ENCODE results near the gene TPI1.

Gene TPI1

GRCh38 chr12:6828781-6829535 lies 38.4 kb upstream of the TPI1 start:
- DNase-seq (ENCODE audit: low spot score): peak; percentile 65

GRCh38 chr12:6829536-6830220 lies 37.7 kb upstream of the TPI1 start:
- DNase-seq (ENCODE audit: low spot score): no peak

DNA sequence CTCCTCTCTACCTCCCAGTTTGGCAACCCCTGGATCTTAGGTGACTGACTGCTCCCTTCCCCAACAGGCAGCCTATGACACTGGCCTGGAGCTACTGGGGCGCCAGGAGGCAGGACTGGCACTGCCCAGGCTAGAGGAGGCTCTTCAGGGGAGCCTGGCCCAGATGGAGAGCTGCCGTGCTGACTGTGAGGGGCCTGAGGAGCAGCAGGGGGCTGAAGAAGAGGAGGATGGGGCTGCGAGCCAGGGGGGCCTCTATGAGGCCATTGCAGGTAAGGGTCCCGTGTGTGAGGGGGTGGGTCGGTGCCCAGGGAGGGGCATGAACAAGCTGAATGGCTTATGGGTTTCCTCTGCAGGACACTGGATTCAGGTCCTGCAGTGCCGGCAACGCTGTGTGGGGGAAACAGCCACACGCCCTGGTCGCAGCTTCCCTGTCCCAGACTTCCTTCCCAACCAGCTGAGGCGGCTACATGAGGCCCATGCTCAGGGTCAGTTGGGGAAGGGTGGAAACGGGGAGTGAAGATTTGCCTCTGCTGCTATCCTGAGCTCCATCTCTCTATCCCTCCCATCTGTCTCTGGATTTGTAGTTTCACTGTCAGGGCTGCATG lies 36.9 kb upstream of the TPI1 start:
- DNase-seq (ENCODE audit: low spot score): no peak

GRCh38 chr12:6830999-6831398 lies 36.3 kb upstream of the TPI1 start:
- no peak for DNase-seq (ENCODE audit: low spot score)

- DNase-seq (ENCODE audit: low spot score): no peak
These were observed 35.8 kb upstream of the TPI1 start for GRCh38 chr12:6831450-6831995.

DNA sequence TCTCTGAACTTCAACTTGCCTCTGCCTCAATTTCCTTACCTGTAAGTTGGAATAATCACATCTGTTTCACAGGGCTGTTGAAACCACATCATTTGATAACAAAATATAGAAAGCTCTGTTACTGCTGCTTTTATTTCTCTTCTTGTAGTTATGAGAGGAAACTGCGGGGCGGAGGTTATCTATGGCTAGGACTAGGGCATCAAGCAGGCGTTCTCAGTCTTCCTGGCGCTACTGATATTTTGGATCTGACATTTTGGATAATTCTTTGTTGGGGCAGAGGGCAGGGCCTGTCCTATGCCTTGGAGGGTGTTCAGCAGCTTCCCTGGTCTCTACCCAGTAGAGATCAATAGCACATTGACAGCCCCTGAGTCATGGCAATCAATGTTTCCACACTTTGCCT lies 35.2 kb upstream of the TPI1 start:
- DNase-seq (ENCODE audit: low spot score): no peak

DNA sequence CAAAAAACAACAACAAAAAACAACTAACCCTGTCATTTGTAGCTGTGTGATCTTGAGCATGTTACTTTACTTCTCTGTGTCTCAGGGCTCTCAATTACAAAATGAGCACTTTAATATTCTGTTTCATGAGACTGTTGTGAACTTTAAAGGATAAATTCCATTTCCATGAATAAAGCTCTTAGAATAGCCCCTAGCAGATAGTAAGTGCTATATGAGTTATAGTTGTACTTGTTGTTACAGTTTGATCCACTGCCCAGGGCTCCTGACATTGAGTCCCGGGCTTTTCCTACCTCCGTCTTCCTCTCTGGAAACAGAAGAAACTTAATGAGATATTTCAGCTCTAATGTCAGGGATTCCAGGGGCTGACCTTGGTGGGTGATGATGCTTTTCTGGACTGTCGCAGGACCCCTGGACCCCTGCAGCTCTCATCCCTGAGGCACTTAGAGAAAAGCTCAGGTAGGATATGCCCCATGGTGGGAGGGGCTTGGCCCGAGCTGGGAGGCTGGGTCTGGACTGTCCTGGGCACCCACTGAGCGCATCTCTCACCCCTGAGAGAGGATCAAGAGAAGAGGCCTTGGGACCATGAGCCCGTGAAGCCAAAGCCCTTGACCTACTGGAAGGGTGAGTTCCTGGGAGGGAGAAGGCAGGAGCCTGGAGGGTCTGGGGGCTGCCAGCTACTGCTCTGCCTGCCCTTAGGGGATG lies 34.0 kb upstream of the TPI1 start:
- DNase-seq (ENCODE audit: low spot score): no peak

DNA sequence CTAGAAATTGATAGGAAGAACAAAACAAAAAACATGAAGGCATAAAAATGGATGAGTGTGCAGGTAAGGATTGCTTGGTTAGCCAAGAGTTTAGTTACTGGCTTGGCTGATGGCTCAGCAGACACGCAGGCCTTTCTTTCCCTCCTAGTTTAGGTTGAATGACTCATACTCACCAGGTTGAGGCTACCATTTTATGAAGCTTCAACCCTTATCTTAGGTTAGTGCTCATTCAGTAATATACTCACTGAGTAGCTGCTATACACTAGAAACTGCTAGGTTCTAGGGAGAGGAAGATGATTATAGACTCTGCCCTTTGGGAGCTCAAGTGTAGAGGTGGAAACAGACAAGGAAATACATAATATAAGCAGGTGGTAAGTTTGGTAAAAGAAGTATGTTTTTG lies 33.1 kb upstream of the TPI1 start:
- DNase-seq (ENCODE audit: low spot score): no peak

GRCh38 chr12:6834873-6835272 lies 32.5 kb upstream of the TPI1 start:
- DNase-seq (ENCODE audit: low spot score): no peak

DNA sequence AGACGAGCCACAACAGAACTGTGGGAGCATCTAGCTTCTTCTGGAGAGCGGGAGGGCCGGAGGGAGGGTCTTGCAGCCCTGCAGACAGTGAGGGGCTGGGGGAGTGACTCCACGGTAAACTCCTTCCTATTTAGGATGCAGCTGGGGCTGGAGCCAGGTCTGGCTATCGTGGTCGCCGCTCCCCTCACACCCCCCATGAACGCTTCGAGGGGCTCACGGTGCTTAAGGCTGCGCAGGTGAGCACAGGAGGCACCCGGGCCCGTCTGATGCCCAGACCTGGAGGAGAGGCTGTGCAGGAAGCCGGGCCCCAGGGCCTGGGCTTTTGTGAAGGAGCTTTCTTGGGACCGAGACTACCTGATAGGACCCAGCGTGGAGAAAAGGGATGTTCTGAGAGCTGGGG lies 30.5 kb upstream of the TPI1 start:
- no peak for DNase-seq (ENCODE audit: low spot score)

- no peak for DNase-seq (ENCODE audit: low spot score)
These were observed 29.8 kb upstream of the TPI1 start for GRCh38 chr12:6837370-6838060.

- no peak for DNase-seq (ENCODE audit: low spot score)
These were observed 28.5 kb upstream of the TPI1 start for GRCh38 chr12:6838854-6839253.

DNA sequence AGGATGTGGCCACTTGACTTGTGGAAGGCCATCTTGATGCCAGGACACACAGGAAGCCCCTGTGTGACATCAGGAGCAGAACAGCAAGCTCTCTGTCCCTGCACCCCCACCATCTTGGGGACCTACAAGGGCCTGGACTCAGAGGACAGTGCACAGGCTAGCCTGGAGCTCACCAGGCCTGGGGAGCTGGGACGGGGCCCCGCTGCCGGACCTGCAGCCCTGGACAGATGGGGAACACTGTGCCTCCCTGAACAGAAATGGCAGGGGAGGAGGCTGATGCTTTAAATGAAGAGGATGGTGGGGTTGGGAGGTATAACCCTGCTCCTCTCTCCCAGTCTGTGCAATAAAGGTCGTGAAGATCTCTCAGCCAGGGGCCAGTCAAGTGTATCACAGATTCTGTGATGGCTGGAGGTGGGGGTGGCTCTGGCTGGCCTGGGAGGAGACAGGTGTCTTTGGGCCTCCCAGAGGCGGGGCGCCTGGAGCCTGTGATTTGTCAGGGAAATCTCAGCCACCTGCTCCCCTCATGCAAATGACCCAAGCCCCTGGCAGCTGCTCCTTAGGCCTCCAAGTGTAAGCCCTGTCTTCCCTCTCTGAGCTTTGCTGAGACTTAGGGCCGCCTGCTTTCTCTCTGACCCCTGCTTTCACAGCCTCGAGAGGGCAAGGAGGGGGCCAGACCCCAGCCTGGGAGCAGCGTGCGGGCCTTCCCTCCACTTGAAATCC lies 27.7 kb upstream of the TPI1 start:
- no peak for DNase-seq (ENCODE audit: low spot score)

DNA sequence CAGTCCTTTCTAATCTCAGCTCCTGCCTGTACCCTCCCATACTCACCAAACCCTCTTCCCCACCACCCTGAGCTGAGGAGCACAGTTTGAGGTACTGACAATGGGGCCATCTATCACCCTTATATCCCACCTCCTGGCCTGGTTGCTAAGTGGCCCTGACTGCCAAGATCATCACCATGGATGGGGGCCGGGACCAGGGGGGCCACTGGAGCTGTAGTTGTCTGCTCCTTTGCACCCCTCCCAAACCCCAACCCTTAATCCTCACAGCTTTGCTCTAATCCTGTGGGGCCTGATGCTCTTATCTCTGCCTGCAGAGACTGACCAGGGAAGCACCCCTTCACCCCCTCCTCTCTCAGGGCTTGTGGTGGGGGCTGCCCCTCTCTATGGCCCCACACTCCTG lies 27.0 kb upstream of the TPI1 start:
- no peak for DNase-seq (ENCODE audit: low spot score)

GRCh38 chr12:6840761-6841515 lies 26.4 kb upstream of the TPI1 start, which contains the start of gene GNB3:
Gene GNB3 (plus strand): TSS chr12:6840925. CDS start chr12:6841288, 363 bp downstream.
- DNase-seq (ENCODE audit: low spot score): no peak

DNA sequence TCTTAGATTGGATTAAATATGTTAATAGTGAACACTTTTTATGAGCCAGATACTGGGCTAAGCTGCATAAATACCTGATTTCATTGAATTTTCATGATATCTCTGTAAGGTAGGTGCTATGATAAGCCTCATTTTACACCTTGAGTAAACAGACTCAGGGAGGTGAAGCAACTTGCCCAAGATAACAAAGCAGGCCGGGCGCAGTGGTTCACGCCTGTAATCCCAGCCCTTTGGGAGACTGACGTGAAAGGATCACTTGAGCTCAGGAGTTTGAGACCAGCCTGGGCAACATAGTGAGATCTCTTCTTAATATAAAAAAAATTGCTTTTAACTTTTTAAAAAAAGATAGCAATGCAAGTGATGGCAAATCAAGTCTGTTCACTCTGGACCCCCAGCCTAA lies 25.3 kb upstream of the TPI1 start:
- no peak for DNase-seq (ENCODE audit: low spot score)

- peak; percentile 41 for DNase-seq (ENCODE audit: low spot score)
These were observed 24.0 kb upstream of the TPI1 start for GRCh38 chr12:6843118-6843902.

DNA sequence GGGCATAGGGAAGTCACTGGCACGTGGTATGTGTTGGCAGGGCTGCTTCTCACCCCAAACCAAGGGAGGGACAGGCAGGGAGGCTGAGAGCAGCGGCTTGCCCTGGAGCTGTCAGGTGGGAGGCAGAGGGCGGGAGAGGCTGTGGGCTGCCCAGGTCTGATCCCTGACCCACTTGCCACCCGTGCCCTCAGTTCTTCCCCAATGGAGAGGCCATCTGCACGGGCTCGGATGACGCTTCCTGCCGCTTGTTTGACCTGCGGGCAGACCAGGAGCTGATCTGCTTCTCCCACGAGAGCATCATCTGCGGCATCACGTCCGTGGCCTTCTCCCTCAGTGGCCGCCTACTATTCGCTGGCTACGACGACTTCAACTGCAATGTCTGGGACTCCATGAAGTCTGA lies 21.9 kb upstream of the TPI1 start:
- no peak for DNase-seq (ENCODE audit: low spot score)

- DNase-seq (ENCODE audit: low spot score): no peak
These were observed 20.9 kb upstream of the TPI1 start for GRCh38 chr12:6846316-6846869.
